Inflammatory macrophage treated with lipopolysaccharide for 4 hours (primary cell): ENCODE measurements around the gene MVB12B.

Experiments
- DNase-seq: peaks from one replicate; pipeline ENCODE4 v3.0.0-alpha.2; 2020

MVB12B gene

DNA sequence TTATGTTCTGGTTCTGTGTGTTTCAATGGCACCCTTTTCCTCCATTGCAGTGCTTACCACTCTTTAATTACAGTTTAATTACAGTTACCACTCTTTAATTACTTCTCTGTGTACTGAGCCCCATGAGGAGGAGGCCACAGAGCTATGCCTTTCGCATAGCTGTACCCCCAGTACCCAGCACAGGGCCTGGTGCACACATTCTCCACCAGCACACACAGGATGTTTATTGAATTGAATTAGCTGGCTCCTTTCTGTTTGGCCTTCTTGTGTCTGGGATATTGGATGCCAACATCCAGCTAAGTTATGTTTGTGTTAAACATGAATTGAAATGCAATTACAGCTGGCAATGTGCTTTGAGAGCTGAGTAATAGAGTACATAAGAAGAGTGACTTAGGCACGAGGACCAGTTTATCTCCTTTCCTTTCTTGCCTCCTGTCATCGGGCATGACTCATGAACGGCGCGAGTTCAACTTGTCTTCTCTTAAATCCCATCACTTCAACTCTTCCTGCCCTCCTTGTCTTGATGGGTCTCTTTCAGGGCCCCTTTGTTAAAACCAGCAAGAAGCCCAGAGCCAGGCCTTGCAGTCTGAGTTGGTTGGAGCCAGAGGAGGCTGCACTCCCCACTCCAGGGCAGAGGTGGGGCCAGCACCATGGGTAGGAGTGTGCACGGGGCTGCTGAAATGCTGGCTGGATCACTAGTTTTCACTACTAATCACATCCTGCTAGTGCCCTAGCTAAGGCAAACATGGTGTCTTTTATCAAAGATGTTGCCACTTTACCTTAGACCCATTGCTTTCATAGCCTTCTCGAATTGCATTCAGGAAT, 37.4 kb downstream of the MVB12B start:
- DNase-seq: no peak

DNA sequence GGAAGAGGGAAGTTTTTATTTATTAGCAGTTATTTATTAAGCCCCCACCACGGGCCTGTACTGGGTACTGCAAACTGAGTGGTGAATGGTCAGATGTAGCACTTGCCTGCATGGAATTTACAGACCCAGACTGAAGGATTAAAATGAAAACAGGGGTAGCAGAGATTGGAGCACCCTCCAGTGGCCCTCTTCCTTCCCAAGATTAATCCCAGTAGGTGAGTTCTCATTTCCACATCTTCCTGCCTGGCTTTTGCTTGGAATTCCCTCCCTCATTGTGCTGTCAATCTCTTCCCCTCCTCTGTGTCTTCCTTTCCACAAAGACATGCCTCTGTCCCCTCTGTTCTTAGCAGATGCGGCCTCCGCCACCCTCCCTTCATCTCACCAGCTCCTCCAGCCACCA, 39.2 kb downstream of the MVB12B start:
- DNase-seq: no peak

DNA sequence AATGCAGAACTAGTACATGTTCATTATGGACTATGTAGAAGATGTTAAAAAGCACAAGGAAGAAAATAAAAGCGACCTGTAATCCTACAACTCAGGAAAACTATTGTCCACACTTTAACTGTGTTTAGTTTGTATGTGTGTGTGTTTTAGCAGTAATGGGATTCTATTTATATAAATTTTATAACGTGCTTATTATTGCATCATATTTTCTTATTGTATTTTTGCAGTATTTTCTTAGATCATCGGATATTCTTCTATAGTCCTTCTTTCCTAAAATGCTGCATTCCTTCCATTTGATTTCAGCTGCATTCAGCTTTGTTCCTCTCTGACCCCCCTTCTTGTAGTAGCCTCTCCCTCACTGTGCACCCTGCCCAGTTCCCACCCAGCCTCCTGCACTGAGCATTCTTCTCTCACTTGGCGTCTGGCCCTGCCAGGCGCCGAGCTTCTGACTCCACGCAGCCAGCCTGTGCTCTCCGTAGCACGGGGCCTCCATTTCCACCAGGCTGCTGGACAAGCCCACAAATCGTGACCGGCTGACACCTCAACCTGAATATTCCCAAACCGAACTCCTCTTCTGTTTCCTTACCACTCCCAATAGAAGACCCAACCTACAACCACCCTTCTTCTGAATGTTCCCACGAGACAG, 39.9 kb downstream of the MVB12B start:
- DNase-seq: no peak

DNA sequence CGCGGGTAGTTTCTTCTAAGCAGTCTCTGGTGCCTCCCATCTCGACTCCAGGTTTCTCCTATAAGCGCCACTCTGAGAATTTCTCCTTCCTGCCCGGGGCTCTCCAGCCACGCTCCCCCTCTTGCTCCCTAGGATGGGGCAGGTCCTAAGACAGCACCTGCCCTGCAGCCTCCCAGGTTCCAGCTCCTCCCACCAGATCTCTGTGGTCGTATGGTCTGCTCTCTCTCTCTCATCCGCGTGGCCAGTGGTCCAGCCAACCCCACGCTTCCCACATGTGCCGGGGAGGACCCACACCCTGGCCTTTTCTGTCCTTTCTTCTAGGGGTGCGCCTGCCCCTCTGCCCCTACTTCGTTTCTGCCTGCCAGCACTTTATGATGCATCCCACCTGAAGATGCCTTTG, 40.5 kb downstream of the MVB12B start:
- DNase-seq: no peak

DNA sequence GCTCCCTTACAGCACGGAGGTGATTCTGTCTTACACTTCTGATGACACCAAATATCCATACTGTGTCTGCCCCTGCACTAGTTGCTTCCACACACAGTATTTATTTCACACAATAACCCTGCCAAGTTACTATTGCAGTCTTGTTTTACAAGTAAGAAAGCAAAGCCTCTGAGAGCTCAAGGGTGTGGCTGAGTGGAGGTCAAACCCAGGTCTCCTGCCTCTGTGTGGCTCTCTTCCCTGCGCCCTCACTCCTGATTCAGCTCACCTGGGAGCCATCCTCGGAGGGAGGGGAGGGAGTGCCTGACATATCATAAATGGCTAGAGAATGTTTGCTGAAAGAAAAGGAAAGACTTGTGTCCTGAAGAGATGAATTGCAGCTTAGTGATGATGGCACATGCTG, 41.0 kb downstream of the MVB12B start:
- DNase-seq: no peak

DNA sequence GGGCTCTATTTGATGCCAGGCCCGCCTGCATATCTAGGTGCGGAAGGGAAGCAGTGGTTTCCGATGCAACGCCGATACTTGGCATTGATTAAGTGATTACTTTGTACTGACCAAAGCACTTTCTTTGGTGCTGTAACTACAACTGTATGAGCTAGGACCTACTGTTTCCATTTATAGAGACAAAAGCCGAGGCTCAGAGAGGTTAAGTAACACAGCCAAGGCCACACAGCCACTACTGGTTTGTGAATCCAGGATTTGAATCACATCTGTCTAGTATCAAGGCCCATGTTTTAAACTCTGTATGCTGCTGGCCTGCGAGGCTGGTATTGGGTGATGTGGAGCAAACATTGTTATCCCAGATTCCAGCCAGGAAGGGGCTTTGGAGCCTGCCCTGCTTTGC, 41.4 kb downstream of the MVB12B start:
- DNase-seq: no peak

DNA sequence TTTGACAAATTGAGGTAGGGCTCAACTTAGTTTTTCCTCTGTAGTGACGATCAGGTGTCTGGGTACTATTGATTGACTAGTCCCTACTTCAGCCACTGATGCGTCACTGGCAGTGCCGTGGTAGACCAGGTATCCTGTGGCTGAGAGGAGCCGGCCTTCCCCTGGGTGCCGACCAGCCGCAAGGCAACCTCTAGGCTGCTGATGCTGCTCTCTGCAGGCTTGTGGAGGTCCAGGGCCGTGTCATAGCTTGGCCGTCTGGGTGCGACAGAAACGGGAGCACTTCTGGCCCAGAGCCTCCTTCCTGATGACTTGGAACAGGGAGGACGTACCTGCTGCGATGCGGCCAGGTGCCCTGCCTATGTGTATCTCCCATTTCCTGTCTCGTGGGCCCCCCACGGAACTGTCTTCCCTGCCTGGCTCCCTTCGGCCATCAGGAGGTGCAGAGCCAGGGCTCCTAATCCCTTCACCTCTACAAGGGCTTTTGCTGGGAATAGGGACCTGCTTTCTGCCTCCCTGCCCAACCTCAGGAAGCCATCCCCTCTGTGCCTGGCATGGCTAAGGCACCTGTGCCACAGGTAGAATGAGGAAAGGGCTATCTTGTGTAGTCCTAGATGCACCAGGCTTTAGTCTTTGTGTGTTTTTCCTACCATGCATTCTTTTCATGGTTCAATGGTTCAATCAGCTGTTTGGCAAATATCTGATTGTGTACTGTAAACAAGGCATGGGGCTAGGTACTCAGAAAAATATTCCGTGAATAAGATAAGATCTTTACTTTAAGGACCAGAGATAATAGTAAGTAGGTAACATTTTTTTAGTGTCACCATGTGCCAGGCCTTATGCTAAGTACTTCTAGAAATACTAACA, 44.6 kb downstream of the MVB12B start:
- DNase-seq: no peak

DNA sequence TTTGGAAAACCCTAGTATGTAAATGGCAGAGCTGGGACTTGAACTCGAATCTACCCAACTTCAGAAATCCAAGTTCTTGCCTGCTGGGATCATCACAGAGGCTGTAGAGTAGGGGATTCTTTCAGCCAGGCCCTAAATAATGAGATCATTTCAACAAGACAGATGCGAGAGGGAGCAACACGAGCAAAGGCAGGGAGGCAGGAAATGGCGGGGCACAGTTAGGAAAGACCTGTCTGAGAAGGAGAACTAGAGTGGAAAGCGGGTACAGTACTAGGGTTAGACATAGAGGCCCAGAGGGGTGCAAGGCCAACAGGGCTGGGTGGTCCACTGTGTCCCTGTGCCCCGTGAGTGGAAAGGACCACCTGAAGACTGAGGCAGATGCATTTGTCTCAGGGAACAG, 46.1 kb downstream of the MVB12B start:
- DNase-seq: no peak

DNA sequence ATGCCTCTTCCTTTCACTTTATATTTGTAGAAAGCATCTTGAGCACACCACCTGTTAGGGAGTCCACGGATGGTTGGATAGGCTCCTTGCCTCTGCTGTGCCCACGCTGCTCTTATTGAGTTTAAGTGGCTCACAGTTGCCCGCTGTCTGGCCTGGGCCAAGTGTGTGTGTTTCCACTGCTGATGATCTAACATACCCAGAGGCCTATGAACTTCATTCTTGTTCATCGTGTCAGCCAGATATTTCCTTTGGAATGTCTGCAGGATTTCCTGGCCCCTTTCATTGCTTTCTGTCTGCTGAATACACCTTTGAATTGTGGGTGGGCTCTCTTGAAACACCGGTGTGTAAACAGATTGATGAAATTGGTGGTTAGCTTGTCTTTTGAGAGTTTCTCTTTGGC, 46.6 kb downstream of the MVB12B start:
- no peak for DNase-seq

DNA sequence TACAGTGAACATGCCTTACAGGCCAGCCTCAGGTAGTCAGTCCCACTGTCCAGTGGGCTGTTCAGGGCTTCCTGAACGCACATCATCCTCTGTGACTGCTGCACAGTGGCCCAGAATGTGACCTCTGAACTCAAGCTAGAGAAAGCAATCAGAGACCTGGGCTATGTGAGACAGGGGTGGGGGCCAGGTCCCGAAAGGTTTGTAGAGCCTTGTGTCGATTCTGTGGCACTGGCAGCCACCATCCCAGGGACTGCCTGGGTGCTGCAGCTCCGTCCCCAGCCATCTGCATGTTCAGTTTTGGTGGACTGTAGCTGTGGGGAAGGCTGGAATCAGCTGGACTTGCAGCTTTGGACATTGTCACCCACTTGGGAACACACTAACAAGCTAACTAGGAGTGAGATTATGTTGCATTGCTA, 47.7 kb downstream of the MVB12B start:
- DNase-seq: no peak

DNA sequence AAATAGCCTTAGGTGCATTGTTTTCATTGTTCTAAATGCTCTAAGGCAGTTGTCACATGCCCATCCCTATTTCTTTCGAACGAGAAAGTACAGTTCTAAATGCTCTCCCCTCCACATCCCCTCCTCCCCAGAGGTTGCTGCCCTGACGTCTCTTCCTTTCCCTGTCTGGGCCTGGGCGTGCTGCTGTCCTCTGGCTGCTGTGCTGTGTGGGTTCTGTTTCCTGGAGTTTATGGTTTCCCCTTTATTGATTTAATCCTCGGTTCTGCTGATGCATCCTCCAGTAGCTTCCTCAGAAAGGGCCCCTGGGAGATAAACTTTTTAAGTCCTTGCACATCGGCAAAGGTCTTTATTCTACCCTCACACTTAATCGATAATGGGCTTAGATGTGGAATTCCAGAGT, 48.8 kb downstream of the MVB12B start:
- peak; percentile 39 for DNase-seq

DNA sequence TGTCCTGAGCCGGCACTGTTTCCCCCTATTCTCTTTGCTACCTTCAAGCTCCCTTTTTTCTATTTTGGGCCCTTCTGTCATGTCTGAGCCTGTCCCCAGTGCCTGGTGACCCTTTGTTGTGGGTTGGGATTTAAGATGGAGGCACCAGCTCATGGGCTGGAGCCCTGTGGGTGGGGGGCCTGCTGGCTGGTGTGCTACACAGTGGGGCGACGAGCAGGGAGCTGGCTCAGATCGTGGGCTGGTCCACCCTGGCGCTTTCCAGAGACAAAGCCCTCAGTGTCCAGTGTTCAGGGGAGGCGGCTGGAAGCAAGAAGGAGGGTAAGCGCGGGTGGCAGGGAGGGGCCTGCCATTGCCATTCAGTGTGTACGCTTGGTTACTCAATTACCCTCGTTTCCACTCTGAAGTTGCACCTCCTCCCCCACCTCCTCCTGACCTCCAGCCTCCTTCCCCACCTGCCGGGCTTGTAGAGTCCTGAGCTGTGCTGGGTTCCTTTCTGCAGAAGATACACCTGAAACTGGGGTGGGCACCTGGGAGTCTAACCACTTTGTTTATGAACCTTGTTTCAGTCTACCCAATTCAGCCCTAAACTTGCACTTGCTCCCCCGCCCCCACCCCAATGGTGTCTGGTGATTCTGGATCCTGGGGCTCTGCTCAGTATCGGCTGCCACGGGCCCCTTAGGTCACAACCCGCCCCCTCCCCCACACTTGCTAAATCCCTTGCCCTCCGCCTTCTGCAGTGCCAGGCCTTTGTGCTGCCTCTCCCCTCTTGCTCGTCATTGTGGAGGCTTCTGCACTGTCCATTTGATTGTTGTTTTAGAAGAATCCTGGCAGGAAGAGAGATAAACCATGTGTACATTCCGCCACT, 49.9 kb downstream of the MVB12B start:
- DNase-seq: no peak

DNA sequence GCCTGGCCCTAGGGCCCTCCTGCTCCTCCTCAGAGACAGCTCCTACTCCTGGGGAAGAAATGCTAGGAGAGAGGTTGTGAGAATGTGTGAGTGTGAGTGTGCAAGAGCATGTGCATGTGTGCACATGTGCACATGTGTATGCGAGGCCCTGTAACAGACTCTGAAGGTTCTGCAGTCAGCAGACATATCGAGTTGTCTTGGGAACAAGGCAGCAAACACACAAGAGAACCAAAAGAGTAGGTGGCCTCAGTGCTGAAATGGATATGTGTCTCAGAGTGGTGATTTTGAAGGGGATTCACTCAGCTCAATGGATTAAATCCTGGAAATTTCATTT, 50.5 kb downstream of the MVB12B start:
- DNase-seq: no peak

DNA sequence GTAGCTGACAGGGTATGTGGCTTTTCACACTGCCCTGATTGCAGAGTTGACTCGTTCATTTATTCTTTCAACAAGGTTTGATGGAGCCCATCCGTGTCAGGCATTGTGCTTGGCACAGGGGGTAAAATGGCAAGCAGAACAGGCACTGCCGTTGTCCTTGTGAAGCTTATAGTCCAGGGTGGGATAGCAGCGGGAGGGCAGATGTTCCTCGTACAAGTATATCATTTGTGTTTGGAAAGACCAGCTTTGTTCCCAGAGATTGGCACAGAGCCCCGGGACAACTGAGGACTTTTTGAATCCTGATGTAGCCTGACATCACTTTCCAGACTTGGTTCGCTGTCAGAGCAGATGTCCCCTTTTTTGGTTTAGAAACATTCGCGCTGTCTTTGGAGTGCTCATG, 50.9 kb downstream of the MVB12B start:
- no peak for DNase-seq

DNA sequence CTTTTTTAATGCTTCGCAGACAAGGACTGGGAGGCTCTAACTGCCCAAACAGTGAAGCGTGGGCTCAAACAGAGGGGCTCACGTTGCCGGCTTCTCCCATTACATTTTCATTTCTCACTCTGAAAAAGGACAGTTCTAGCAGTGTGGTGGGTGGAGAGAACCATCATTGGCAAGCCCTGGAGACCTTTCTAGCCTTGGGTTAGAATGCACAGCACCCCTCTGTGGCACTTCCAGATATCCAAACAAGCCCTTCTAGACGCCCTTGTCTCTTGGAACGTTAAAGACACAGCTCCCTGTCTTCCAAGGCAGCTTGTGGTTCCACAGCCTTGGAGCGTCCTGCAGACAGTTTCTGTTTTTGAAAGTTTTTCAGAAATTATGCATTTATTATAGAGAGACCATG, 52.1 kb downstream of the MVB12B start:
- DNase-seq: no peak

DNA sequence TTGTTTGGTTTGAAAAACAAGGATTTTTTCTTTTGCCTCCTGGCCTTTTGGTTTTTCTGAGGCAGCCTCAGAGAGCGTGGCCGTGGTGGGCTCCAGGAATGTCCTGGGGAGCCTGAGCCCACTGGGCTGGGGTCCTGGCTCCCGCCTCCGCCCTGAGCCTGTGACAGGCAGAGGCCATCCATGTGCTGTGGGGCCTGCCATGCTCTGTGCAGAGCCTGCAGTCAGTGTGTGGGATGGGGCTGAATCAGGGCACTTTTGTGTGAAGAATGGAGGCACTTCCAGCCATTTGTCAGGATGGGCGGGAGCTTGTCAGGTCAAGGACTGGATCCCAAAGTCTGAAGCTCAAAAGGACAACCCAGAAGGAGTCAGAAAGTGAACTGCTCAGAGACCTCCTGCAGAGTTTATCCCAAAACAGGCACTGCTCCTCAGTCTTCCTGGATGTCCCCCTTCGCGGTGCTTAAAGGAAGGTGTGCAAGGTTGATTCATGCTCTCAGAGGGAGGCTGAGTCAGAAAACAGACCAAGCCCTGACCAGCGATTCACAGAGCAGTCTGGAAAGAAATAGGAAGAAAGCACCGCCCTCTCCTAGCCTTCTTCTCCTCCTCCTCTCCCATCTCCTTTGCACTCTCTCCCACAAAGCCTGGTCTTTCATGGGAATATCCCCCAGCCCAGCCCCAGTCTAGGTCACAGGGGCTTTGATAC, 53.2 kb downstream of the MVB12B start:
- no peak for DNase-seq

DNA sequence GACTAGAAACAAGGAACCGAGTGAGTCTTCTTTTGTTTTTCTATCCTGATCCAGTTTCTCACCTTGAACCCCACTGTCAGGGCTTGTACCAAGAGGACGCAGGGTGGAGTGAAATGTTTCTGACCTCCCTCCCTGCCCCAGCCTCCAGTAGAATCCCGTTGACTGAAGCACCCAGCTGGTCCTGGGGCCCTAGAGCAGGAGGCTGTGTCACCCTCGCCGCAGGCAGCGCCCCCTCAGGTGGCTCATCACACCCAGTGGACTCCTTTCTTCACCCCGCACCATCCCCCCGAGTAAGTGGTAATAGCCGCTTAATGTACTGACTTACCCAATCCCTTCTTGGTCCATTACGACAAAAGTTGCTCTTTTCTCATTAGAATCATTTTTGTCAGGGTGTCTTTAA, 53.8 kb downstream of the MVB12B start:
- no peak for DNase-seq

DNA sequence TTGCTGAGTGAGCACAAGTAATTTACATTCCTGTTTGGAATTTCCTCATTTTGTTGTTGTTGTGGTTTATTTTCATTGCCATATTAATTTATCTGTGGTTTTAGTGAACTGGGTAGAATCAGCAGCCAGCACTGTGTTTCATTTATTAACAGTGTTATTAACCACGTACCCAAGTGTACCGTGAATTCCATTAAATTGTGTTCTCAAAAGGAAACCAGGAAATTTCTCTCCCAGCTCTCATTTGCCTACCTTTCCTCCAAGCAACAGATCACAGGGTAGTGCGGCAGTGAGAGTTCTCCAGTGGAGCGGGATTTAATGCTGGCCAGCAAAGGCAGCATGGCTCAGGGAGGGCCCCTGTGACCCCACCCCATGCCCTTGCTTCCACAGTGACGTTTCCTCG, 54.6 kb downstream of the MVB12B start:
- no peak for DNase-seq

DNA sequence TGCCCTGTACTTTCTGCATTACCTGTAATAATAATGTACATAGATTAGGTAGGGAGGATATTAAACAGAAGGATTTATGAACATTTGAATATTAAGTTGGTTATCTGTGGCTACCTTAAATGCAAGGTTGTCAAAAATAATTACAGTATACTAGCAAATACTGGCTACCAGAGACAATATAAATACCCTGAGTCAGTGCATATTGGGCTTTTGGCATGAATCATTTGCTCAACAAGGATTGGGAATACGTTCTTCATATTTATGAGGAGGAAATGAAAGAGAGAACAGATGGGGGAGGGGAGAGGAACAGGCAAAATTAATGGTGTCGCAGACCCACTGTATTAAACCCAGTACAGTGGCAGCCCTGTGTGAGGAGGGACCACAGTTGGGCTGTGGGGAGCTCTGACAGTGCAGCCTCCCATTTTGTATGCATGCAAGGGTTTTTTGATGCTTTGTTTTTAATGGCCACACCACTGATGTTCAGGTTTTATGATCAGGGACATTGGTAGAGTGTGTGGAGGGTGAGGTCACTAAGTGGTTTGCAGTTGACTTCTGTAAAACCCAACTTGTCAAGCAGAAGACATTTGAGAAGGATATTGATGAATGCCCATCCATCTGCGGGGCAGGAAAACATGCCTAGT, 56.9 kb downstream of the MVB12B start:
- no peak for DNase-seq

DNA sequence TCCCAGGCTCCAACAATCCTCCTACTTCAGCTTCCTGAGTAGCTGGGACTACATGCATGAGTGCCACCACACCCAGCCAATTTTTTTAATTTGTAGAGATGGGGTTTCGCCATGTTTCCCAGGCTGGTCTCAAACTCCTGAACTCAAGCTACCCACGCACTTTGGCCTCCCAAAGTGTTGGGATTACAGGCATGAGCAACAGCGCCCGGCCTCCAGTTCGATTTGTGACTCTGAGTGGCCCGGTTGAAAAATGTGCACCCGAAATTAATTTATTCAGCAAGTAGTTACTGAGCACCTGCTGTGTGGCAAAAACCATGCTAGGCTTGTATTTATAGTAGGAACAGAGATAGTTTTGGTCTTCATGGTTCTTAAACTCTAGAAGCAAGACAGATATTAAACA, 58.3 kb downstream of the MVB12B start:
- no peak for DNase-seq

DNA sequence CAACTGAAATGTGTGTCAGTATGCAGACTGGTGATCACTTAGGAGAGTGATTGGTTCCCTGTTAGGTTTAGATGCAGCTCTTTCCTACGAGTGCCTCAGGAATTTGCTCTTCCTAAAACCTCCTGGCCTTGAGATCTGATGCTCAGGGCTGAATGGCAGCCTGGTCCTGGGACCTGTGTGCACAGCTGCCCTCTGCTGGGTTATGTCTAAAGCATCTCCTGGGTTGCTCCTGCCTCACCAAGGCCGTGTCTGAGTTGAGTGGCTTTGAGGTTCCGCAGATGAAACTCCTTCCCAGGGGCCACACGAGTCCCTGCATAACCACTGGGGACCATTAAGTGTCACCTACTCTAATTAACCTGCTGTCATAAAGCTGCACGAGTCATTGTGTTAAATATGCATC, 59.5 kb downstream of the MVB12B start:
- DNase-seq: no peak

DNA sequence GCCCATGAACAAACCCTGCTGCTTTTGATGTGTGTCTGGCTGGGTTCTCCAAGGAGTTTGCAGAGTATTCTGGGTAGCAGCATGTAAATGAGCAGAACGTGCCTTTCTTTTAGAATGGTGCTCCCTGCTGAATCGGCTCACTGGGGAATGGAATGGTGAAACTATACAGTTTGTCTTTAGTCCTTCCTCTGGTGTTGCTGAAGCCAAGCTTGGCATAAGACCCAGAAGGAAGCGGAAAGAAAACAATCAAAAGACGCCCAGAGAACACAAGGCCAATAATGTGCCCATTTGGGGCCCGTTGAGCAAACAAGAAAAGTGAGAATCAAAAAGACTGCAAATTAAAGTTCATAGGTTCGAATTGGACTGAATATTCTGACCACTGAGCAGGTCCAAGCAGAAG, 60.1 kb downstream of the MVB12B start:
- no peak for DNase-seq
